K562 (cell line): ENCODE results near the gene LMLN. TPM values are rescaled to one million over a fixed set of nuclear protein-coding genes. Genes with fewer than 3 reads are reported as not detected.

ENCODE experiments used
- BACH1 ChIP-seq: fragments of 200-800 bp; sonication (Bioruptor generic); IDR thresholded peaks from 2 replicates; pipeline ENCODE4 v1.6.1; 2016; ENCODE audit warnings: missing genetic modification characterization, missing compliant biosample characterization
- CAMTA2 ChIP-seq: fragments of 250-450 bp; sonication (Bioruptor Pico); conservative IDR thresholded peaks from 2 replicates; pipeline ENCODE4 v1.5.1; 2022
- CREB3L1 ChIP-seq: fragments of 450-650 bp; IDR thresholded peaks from 2 replicates; pipeline ENCODE4 v1.6.1; 2014; ENCODE audit warnings: low read depth, mild to moderate bottlenecking, moderate library complexity, borderline replicate concordance
- EGR1 ChIP-seq: fragments of 450-650 bp; conservative IDR thresholded peaks from 2 replicates; pipeline ENCODE4 v1.6.1; 2017; ENCODE audit warnings: mild to moderate bottlenecking
- FOXO4 ChIP-seq: fragments of 450-650 bp; formaldehyde crosslinking; IDR thresholded peaks from 2 replicates; pipeline ENCODE4 v1.4.0; 2020; ENCODE audit warnings: mild to moderate bottlenecking, moderate library complexity
- GMEB1 ChIP-seq: fragments of 250-450 bp; sonication (Bioruptor Pico); IDR thresholded peaks from 2 replicates; pipeline ENCODE4 v1.4.0; 2020; ENCODE audit warnings: mild to moderate bottlenecking
- KLF13 ChIP-seq: fragments of 450-650 bp; IDR thresholded peaks from 2 replicates; pipeline ENCODE4 v1.6.1; 2016; ENCODE audit warnings: missing genetic modification characterization, low read depth, mild to moderate bottlenecking, missing compliant biosample characterization, moderate library complexity, borderline replicate concordance
- NKRF ChIP-seq: fragments of 450-650 bp; IDR thresholded peaks from 2 replicates; pipeline ENCODE4 v1.6.1; 2016; ENCODE audit warnings: borderline replicate concordance
- PBX2 ChIP-seq, 2 experiments: IDR thresholded peaks in 1 of 2; conservative IDR thresholded peaks in 1 of 2; 2 replicates each; pipeline ENCODE4 v1.6.1; 2016; ENCODE audit warnings: low read depth in 2 of 2, mild to moderate bottlenecking in 1 of 2, missing compliant biosample characterization in 1 of 2, missing genetic modification characterization in 1 of 2, moderate library complexity in 1 of 2
- SMARCE1 ChIP-seq: fragments of 450-650 bp; IDR thresholded peaks from 2 replicates; pipeline ENCODE4 v1.7.1; 2016; ENCODE audit warnings: mild to moderate bottlenecking
- TEAD2 ChIP-seq: fragments of 450-650 bp; IDR thresholded peaks from 2 replicates; pipeline ENCODE4 v1.6.1; 2016; ENCODE audit warnings: missing genetic modification characterization, control low read depth, missing compliant biosample characterization
- ZBTB26 ChIP-seq: fragments of 450-650 bp; formaldehyde crosslinking; IDR thresholded peaks from 2 replicates; pipeline ENCODE4 v1.4.0; 2022; ENCODE audit warnings: missing genetic modification characterization
- ZNF551 ChIP-seq: fragments of 250-450 bp; sonication (Bioruptor Pico); IDR thresholded peaks from 2 replicates; pipeline ENCODE4 v1.5.0; 2021; ENCODE audit warnings: mild to moderate bottlenecking, moderate library complexity
- ZNF644 ChIP-seq: fragments of 200-800 bp; sonication (Bioruptor generic); IDR thresholded peaks from 2 replicates; pipeline ENCODE4 v1.6.1; 2016; ENCODE audit warnings: low read depth, missing genetic modification characterization, missing compliant biosample characterization
- ZNF766 ChIP-seq: fragments of 200-800 bp; sonication (Bioruptor generic); conservative IDR thresholded peaks from 2 replicates; pipeline ENCODE4 v1.6.1; 2016; ENCODE audit warnings: missing genetic modification characterization, missing compliant biosample characterization
- polyA plus RNA-seq, 8 experiments: library from polyadenylated mRNA; depleted of rRNA in 4 of 8; stranded (reverse) in 5 of 8; unstranded in 3 of 8; fragments of >200 nt; fragmentation: Nextera tagmentation in 2 of 8; fragmentation: Illumina TruSeq in 1 of 8; extraction: Ambion mirVana in 2 of 8; extraction: Trizol in 1 of 8; gene quantifications; 2 replicates each; pipeline versions ENCODE4 v1.2.1 to v1.2.3, GENCODE V29; 2011 to 2014; ENCODE audit warnings: inconsistent platforms in 1 of 8, missing spikeins in 1 of 8
- total RNA-seq, 7 experiments: library from RNA; depleted of rRNA in 6 of 7; stranded (reverse); fragments of >200 nt in 6 of 7; fragmentation: Illumina TruSeq in 2 of 7; extraction: Trizol in 2 of 7; gene quantifications; 2 replicates each; pipeline versions ENCODE4 v1.2.1 to v1.2.3, GENCODE V29; 2011 to 2021; ENCODE audit warnings: low replicate concordance in 1 of 7

The LMLN gene
- total and polyA plus RNA-seq, 9 of the 15 experiments (the other 6 are each of a cell fraction or from before 2014, with no cell fraction given), result 2.2 to 15.9 (median 6.9) TPM

- TF ChIP-seq PBX2 (CRISPR knock-in tag; IDR thresholded peaks at IDR 0.05; ENCODE audit: low read depth) (no peak), PBX2 (tag; conservative IDR thresholded peaks at IDR 0.05; ENCODE audit: low read depth) (no peak), NKRF (peak; percentile 18; the same call in 1 of the 2 replicates), CREB3L1 (no peak), ZNF551 (CRISPR knock-in tag) (no peak), EGR1 (peak; percentile 41), GMEB1 (CRISPR knock-in tag) (no peak), BACH1 (no peak), SMARCE1 (no peak), ZBTB26 (no peak), KLF13 (tag) (0 out of 2 replicates have a peak, but pooled peaks have one; percentile 55), ZNF766 (CRISPR knock-in tag) (no peak), ZNF644 (tag) (no peak), TEAD2 (no peak), FOXO4 (no peak), CAMTA2 (CRISPR knock-in tag) (no peak)
Measured at GRCh38 chr3:197951392-197951990, 8.5 kb upstream of the LMLN start (continued).
